ENCODE data around the gene RAB3D. TPM values are rescaled to one million over a fixed set of nuclear protein-coding genes. Genes with fewer than 3 reads are reported as not detected.
"Not testable (repeated sequence)": the region's sequence is repeated elsewhere in the genome, so short reads cannot be mapped to it uniquely, and the experiment has no call there.

RAB3D gene
- total RNA-seq, 1 experiment from 2014 or later, result 28.9 TPM

GRCh38 chr19:11342429-11342828 is 3.0 kb upstream of the RAB3D start:
- ATAC-seq, result no peak
- Histone ChIP-seq H3K4me1 (ENCODE audit: control insufficient read depth in 1 of 2, insufficient read depth in 2 of 2, low read length in 2 of 2) (peaks cover 28 to 63% of the 10 kb centered on the region in 2 experiments), H3K4me2 (ENCODE audit: low read length) (no peak overlapping the region), H2AFZ (ENCODE audit: low read depth, low read length, poor library complexity, severe bottlenecking) (no peak overlapping the region), H3K4me3 (replicated peaks in 1 of 2; ENCODE audit: low read depth in 1 of 2, low read length in 2 of 2) (no peak overlapping the region), H3K9me2 (ENCODE audit: insufficient read depth) (no peaks in the 10 kb centered on the region), H3K9me3 (ENCODE audit: control insufficient read depth in 1 of 2, insufficient read depth in 1 of 2, low read depth in 1 of 2, low read length in 2 of 2) (peaks cover 0 to 5% of the 10 kb centered on the region in 2 experiments; a peak in 1 of 4 replicates), H3K27me3 (ENCODE audit: insufficient read depth, low read length) (no peaks in the 10 kb centered on the region), H3K79me2 (ENCODE audit: insufficient read depth, low read length) (0 out of 2 replicates have a peak, but pooled peaks cover 9% of the 10 kb centered on the region), H3K27ac (ENCODE audit: low read depth, low read length) (no peak overlapping the region), H3K9ac (ENCODE audit: low read length) (no peak overlapping the region), H3K36me3 (ENCODE audit: control insufficient read depth in 1 of 2, insufficient read depth in 2 of 2, low read length in 2 of 2) (peaks cover 0 to 8% of the 10 kb centered on the region in 2 experiments; a peak in 2 of 4 replicates), H4K20me1 (ENCODE audit: insufficient read depth) (no peaks in the 10 kb centered on the region)
- RAD21 ChIA-PET (ENCODE audit: low non-redundant PET in 1 of 2, low total read pairs in 2 of 2, uncharacterized antibody in 2 of 2, unreplicated experiment in 2 of 2), result no interaction called here
- POLR2A ChIA-PET, result no interaction called here
- DNase-seq (ENCODE audit: low read depth, low spot score), result no peak
- CTCF ChIA-PET, result no interaction called here
- TF ChIP-seq YY1 (IDR thresholded peaks at IDR 0.05; ENCODE audit: extremely low read depth, insufficient replicate concordance, low read depth, low read length) (no peak), SIN3A (IDR thresholded peaks at IDR 0.05; ENCODE audit: low read depth) (no peak), EZH2phosphoT487 (IDR thresholded peaks at IDR 0.05; ENCODE audit: borderline replicate concordance) (no peak), CTCF (IDR thresholded peaks at IDR 0.05 in 2 of 3, conservative IDR thresholded peaks at IDR 0.05 in 1 of 3; ENCODE audit: borderline replicate concordance in 1 of 3, insufficient read depth in 1 of 3, low read depth in 2 of 3, low read length in 2 of 3) (no peak)
- intact Hi-C loops (cut with micrococcal nuclease), result no loop called here
- no TSS peak for BruUV-seq (replicated peaks)

GRCh38 chr19:11340099-11340467 is 626 bp upstream of the RAB3D start:
- BruUV-seq (replicated peaks); DNase-seq (ENCODE audit: low read depth, low spot score); H4K20me1 ChIP-seq (ENCODE audit: insufficient read depth); H3K27me3 ChIP-seq (ENCODE audit: insufficient read depth, low read length); intact Hi-C loops (cut with micrococcal nuclease); H3K79me2 ChIP-seq (ENCODE audit: insufficient read depth, low read length); H3K27ac ChIP-seq (ENCODE audit: low read depth, low read length); H3K9me3 ChIP-seq (ENCODE audit: control insufficient read depth in 1 of 2, insufficient read depth in 1 of 2, low read depth in 1 of 2, low read length in 2 of 2); H3K9me2 ChIP-seq (ENCODE audit: insufficient read depth); ATAC-seq: not testable (repeated sequence)
- Histone ChIP-seq H3K4me1 (ENCODE audit: control insufficient read depth in 1 of 2, insufficient read depth in 2 of 2, low read length in 2 of 2) (peaks cover 22 to 44% of the 10 kb centered on the region in 2 experiments), H3K4me2 (ENCODE audit: low read length) (peak overlapping the region; percentile 96), H3K9ac (ENCODE audit: low read length) (peak overlapping the region; percentile 76), H3K4me3 (replicated peaks in 1 of 2; ENCODE audit: low read depth in 1 of 2, low read length in 2 of 2) (peak overlapping the region; percentile 69 to 86), H3K36me3 (ENCODE audit: control insufficient read depth in 1 of 2, insufficient read depth in 2 of 2, low read length in 2 of 2) (peaks cover 10 to 13% of the 10 kb centered on the region in 2 experiments), H2AFZ (ENCODE audit: low read depth, low read length, poor library complexity, severe bottlenecking) (peak overlapping the region; percentile 94)
- ChIA-PET CTCF (interaction anchor here (0.9 to 1.2 kb wide), 2 partner anchors 35 to 100 kb away, joined by 3 read pairs; partner anchors contain the start of gene SWSAP1), RAD21 (ENCODE audit: low non-redundant PET in 1 of 2, low total read pairs in 2 of 2, uncharacterized antibody in 2 of 2, unreplicated experiment in 2 of 2) (interaction anchor here in 1 of 2 experiments (0.6 kb wide), 1 partner anchor 15 kb away, joined by 3 read pairs; no protein-coding TSS in a partner anchor), POLR2A (interaction anchor here (0.8 to 1.0 kb wide), 2 partner anchors 34 to 41 kb away, joined by 4 read pairs; partner anchors contain the start of gene SWSAP1)

Measured in HCT116 (cell line).